GM18507 (cell line): Measurements from ENCODE around the gene TUBE1.

Experiments
- DNase-seq: peaks from one replicate; pipeline ENCODE4 v3.0.0; 2011; ENCODE audit warnings: low read depth; ENCODE audit not compliant: insufficient read length; ENCODE audit errors: extremely low spot score
- FAIRE-seq: peaks from 2 replicates; lab custom pipeline; 2011; peaks lifted over from hg19 to GRCh38; lab: Jason Lieb, UNC

Gene TUBE1

GRCh38 chr6:112038756-112039430, 48.4 kb downstream of the TUBE1 start:
- FAIRE-seq (no peak), DNase-seq (no peak)

GRCh38 chr6:112038268-112038667, 49.0 kb downstream of the TUBE1 start:
- FAIRE-seq: no peak

GRCh38 chr6:112037783-112038216, 49.5 kb downstream of the TUBE1 start:
- DNase-seq: no peak
- FAIRE-seq: no peak

More at GRCh38 chr6:112038268-112038667, 49.0 kb downstream of the TUBE1 start:
- no peak for DNase-seq

GRCh38 chr6:112036088-112036637, 51.1 kb downstream of the TUBE1 start:
- FAIRE-seq (no peak), DNase-seq (no peak)

- FAIRE-seq: no peak
Measured at GRCh38 chr6:112034616-112034995, 52.7 kb downstream of the TUBE1 start.

GRCh38 chr6:112033791-112034615, 53.3 kb downstream of the TUBE1 start:
- DNase-seq: no peak
- FAIRE-seq: no peak

More at GRCh38 chr6:112034616-112034995, 52.7 kb downstream of the TUBE1 start:
- DNase-seq: no peak

- FAIRE-seq (no peak), DNase-seq (no peak)
Measured at GRCh38 chr6:112032728-112033127, 54.6 kb downstream of the TUBE1 start.

- DNase-seq: no peak
- no peak for FAIRE-seq
Measured at GRCh38 chr6:112031960-112032359, 55.3 kb downstream of the TUBE1 start.

- FAIRE-seq: no peak
- no peak for DNase-seq
Measured at GRCh38 chr6:112030961-112031660, 56.2 kb downstream of the TUBE1 start.

GRCh38 chr6:112030206-112030960, 56.9 kb downstream of the TUBE1 start:
- FAIRE-seq (no peak), DNase-seq (no peak)

- peak; percentile 17 for DNase-seq
- peak; percentile 70 for FAIRE-seq
Measured at GRCh38 chr6:112029045-112029822, 58.0 kb downstream of the TUBE1 start.

- FAIRE-seq (no peak), DNase-seq (no peak)
Measured at GRCh38 chr6:112027942-112028674, 59.2 kb downstream of the TUBE1 start.

GRCh38 chr6:112026933-112027332, 60.3 kb downstream of the TUBE1 start:
- FAIRE-seq (no peak), DNase-seq (no peak)

- FAIRE-seq: no peak
- no peak for DNase-seq
Measured at GRCh38 chr6:112024464-112024863, 62.8 kb downstream of the TUBE1 start.

- DNase-seq: no peak
- FAIRE-seq: no peak
Measured at GRCh38 chr6:112022749-112023148, 64.5 kb downstream of the TUBE1 start.

- DNase-seq: no peak
- no peak for FAIRE-seq
Measured at GRCh38 chr6:112021691-112022310, 65.5 kb downstream of the TUBE1 start.
